ENCODE results near the gene PLAA. TPM values are rescaled to one million over a fixed set of nuclear protein-coding genes. Genes with fewer than 3 reads are reported as not detected.

PLAA gene
- total RNA-seq, 1 experiment from 2014 or later, result 28.1 TPM

- intact Hi-C loops (cut with micrococcal nuclease; ENCODE audit: unreplicated experiment), result no loop called here
- no peak for DNase-seq
- H3K27me3 Mint-ChIP-seq (ENCODE audit: unreplicated experiment), result no peaks in the 10 kb centered on the region
Measured at GRCh38 chr9:26951794-26952193, 4.8 kb upstream of the PLAA start.

GRCh38 chr9:26950521-26950920, 3.5 kb upstream of the PLAA start:
- no TSS peak for BruUV-seq (replicated peaks)
- no peak for TF ChIP-seq CTCF (IDR thresholded peaks at IDR 0.05; ENCODE audit: unreplicated experiment)
- Mint-ChIP-seq H3K27ac (ENCODE audit: unreplicated experiment) (no peak overlapping the region), H3K36me3 (ENCODE audit: insufficient read depth, unreplicated experiment) (peaks cover 24% of the 10 kb centered on the region), H3K4me3 (ENCODE audit: low read depth, unreplicated experiment) (no peak overlapping the region), H3K4me1 (ENCODE audit: low read depth, unreplicated experiment) (peaks cover 28% of the 10 kb centered on the region), H3K9me3 (ENCODE audit: low read depth, unreplicated experiment) (no peaks in the 10 kb centered on the region), H3K27me3 (ENCODE audit: unreplicated experiment) (no peaks in the 10 kb centered on the region)
- intact Hi-C loops (cut with micrococcal nuclease; ENCODE audit: unreplicated experiment), result no loop called here
- CTCF ChIA-PET, result no interaction called here
- DNase-seq, result no peak

More at GRCh38 chr9:26951794-26952193, 4.8 kb upstream of the PLAA start:
- no peak overlapping the region for H3K4me3 Mint-ChIP-seq (ENCODE audit: low read depth, unreplicated experiment)
- CTCF ChIA-PET, result no interaction called here
- peaks cover 24% of the 10 kb centered on the region for H3K4me1 Mint-ChIP-seq (ENCODE audit: low read depth, unreplicated experiment)
- no peak for TF ChIP-seq CTCF (IDR thresholded peaks at IDR 0.05; ENCODE audit: unreplicated experiment)
- H3K36me3 Mint-ChIP-seq (ENCODE audit: insufficient read depth, unreplicated experiment), result peaks cover 29% of the 10 kb centered on the region
- BruUV-seq (replicated peaks), result no TSS peak
- no peak overlapping the region for H3K27ac Mint-ChIP-seq (ENCODE audit: unreplicated experiment)
- no peaks in the 10 kb centered on the region for H3K9me3 Mint-ChIP-seq (ENCODE audit: low read depth, unreplicated experiment)

GRCh38 chr9:26949637-26950069, 2.6 kb upstream of the PLAA start:
- peaks cover 21% of the 10 kb centered on the region for H3K36me3 Mint-ChIP-seq (ENCODE audit: insufficient read depth, unreplicated experiment)
- no peak overlapping the region for H3K27ac Mint-ChIP-seq (ENCODE audit: unreplicated experiment)
- no TSS peak for BruUV-seq (replicated peaks)
- no peaks in the 10 kb centered on the region for H3K9me3 Mint-ChIP-seq (ENCODE audit: low read depth, unreplicated experiment)
- TF ChIP-seq CTCF (IDR thresholded peaks at IDR 0.05; ENCODE audit: unreplicated experiment), result no peak
- no peaks in the 10 kb centered on the region for H3K27me3 Mint-ChIP-seq (ENCODE audit: unreplicated experiment)
- H3K4me3 Mint-ChIP-seq (ENCODE audit: low read depth, unreplicated experiment), result no peak overlapping the region
- CTCF ChIA-PET, result no interaction called here
- DNase-seq, result no peak
- intact Hi-C loops (cut with micrococcal nuclease; ENCODE audit: unreplicated experiment), result loop anchor here (5.0 kb wide), 1 partner anchor 328 kb away; no protein-coding TSS in a partner anchor
- H3K4me1 Mint-ChIP-seq (ENCODE audit: low read depth, unreplicated experiment), result peaks cover 26% of the 10 kb centered on the region

- intact Hi-C loops (cut with micrococcal nuclease; ENCODE audit: unreplicated experiment), result loop anchor here (5.0 kb wide), 1 partner anchor 330 kb away; no protein-coding TSS in a partner anchor
- H3K27me3 Mint-ChIP-seq (ENCODE audit: unreplicated experiment), result no peaks in the 10 kb centered on the region
- peaks cover 21% of the 10 kb centered on the region for H3K36me3 Mint-ChIP-seq (ENCODE audit: insufficient read depth, unreplicated experiment)
- DNase-seq, result no peak
- TF ChIP-seq CTCF (IDR thresholded peaks at IDR 0.05; ENCODE audit: unreplicated experiment), result no peak
- CTCF ChIA-PET, result interaction anchor here (0.7 kb wide), 1 partner anchor 8 kb away, joined by 3 read pairs; no protein-coding TSS in a partner anchor
- TSS peak; percentile 75 for BruUV-seq (replicated peaks)
- peaks cover 26% of the 10 kb centered on the region for H3K4me1 Mint-ChIP-seq (ENCODE audit: low read depth, unreplicated experiment)
- peak overlapping the region; percentile 99 for H3K27ac Mint-ChIP-seq (ENCODE audit: unreplicated experiment)
- H3K9me3 Mint-ChIP-seq (ENCODE audit: low read depth, unreplicated experiment), result no peaks in the 10 kb centered on the region
- peak overlapping the region; percentile 63 for H3K4me3 Mint-ChIP-seq (ENCODE audit: low read depth, unreplicated experiment)
Measured at GRCh38 chr9:26947736-26948135, 694 bp upstream of the PLAA start.

Measured in Calu3 (cell line).